Measurements from ENCODE around the gene BST1.
"Not testable (repeated sequence)": the region's sequence is repeated elsewhere in the genome, so short reads cannot be mapped to it uniquely, and the experiment has no call there.

DNA sequence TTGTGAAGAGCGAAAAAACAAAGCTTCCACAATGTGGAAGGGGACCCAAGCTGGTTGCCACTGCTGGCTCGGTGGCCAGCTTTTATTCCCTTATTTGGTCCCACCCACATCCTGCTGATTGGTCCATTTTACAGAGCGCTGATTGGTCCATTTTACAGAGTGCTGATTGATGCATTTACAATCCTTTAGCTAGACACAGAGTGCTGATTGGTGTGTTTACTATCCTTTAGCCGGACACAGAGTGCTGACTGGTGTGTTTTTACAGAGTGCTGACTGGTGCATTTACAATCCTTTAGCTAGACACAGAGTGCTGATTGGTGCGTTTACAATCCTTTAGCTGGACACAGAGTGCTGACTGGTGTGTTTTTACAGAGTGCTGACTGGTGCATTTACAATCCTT lies 30.2 kb downstream of the BST1 start:
- not testable (repeated sequence) for TF ChIP-seq POLR2A (IDR thresholded peaks at IDR 0.05)
- TF ChIP-seq, protein P1, sequence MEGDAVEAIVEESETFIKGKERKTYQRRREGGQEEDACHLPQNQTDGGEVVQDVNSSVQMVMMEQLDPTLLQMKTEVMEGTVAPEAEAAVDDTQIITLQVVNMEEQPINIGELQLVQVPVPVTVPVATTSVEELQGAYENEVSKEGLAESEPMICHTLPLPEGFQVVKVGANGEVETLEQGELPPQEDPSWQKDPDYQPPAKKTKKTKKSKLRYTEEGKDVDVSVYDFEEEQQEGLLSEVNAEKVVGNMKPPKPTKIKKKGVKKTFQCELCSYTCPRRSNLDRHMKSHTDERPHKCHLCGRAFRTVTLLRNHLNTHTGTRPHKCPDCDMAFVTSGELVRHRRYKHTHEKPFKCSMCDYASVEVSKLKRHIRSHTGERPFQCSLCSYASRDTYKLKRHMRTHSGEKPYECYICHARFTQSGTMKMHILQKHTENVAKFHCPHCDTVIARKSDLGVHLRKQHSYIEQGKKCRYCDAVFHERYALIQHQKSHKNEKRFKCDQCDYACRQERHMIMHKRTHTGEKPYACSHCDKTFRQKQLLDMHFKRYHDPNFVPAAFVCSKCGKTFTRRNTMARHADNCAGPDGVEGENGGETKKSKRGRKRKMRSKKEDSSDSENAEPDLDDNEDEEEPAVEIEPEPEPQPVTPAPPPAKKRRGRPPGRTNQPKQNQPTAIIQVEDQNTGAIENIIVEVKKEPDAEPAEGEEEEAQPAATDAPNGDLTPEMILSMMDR (IDR thresholded peaks at IDR 0.05): not testable (repeated sequence)

Measured in lower leg skin (tissue), 3 donors.